Progenitor cell of endocrine pancreas (in vitro differentiated cells): Measurements from ENCODE around the gene DRG1. TPM values are rescaled to one million over a fixed set of nuclear protein-coding genes. Genes with fewer than 3 reads are reported as not detected.
A peak's percentile ranks its signal among the peaks of the same experiment; 100 is the strongest.

Experiments used
- DNase-seq: peaks from one replicate; pipeline ENCODE4 v3.0.0; 2021; ENCODE audit warnings: low spot score; ENCODE audit not compliant: unreplicated experiment
- H3K27ac Mint-ChIP-seq: 2 replicates; pipeline ENCODE4 v1.8.0; 2021; ENCODE audit warnings: mild to moderate bottlenecking, moderate library complexity, mixed read lengths
- H3K27me3 Mint-ChIP-seq: 2 replicates; pipeline ENCODE4 v1.8.0; 2021; ENCODE audit warnings: mixed read lengths
- H3K36me3 Mint-ChIP-seq: 2 replicates; pipeline ENCODE4 v1.8.0; 2022; ENCODE audit warnings: mixed read lengths; ENCODE audit not compliant: insufficient read depth
- H3K4me1 Mint-ChIP-seq: 2 replicates; pipeline ENCODE4 v1.8.0; 2021; ENCODE audit warnings: low read depth, mixed read lengths
- H3K4me3 Mint-ChIP-seq: 2 replicates; pipeline ENCODE4 v1.8.0; 2021; ENCODE audit warnings: low read depth, mild to moderate bottlenecking, moderate library complexity, mixed read lengths
- H3K9me3 Mint-ChIP-seq: 2 replicates; pipeline ENCODE4 v1.8.0; 2021; ENCODE audit warnings: low read depth, mixed read lengths
- total RNA-seq: library from RNA; stranded (reverse); gene quantifications from 2 replicates; pipeline ENCODE4 v1.2.1, GENCODE V29; 2021
- TF ChIP-seq, protein P1 (sequence below): fragments of 200-600 bp; sonication (generic); IDR thresholded peaks from one replicate; pipeline ENCODE4 v1.5.0; 2021; ENCODE audit warnings: antibody characterized with exemption, mild to moderate bottlenecking; ENCODE audit not compliant: unreplicated experiment

The DRG1 gene
- total RNA-seq, 1 donor from 2014 or later, result 69.0 TPM

- Mint-ChIP-seq H3K4me1 (no peaks in the 10 kb centered on the region), H3K27me3 (no peaks in the 10 kb centered on the region), H3K4me3 (no peak overlapping the region), H3K9me3 (no peaks in the 10 kb centered on the region), H3K36me3 (peaks cover 14% of the 10 kb centered on the region), H3K27ac (no peak overlapping the region)
- TF ChIP-seq, protein P1, sequence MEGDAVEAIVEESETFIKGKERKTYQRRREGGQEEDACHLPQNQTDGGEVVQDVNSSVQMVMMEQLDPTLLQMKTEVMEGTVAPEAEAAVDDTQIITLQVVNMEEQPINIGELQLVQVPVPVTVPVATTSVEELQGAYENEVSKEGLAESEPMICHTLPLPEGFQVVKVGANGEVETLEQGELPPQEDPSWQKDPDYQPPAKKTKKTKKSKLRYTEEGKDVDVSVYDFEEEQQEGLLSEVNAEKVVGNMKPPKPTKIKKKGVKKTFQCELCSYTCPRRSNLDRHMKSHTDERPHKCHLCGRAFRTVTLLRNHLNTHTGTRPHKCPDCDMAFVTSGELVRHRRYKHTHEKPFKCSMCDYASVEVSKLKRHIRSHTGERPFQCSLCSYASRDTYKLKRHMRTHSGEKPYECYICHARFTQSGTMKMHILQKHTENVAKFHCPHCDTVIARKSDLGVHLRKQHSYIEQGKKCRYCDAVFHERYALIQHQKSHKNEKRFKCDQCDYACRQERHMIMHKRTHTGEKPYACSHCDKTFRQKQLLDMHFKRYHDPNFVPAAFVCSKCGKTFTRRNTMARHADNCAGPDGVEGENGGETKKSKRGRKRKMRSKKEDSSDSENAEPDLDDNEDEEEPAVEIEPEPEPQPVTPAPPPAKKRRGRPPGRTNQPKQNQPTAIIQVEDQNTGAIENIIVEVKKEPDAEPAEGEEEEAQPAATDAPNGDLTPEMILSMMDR, result no peak
- no peak for DNase-seq
Observed at GRCh38 chr22:31447337-31447736, 47.9 kb downstream of the DRG1 start.

DNA sequence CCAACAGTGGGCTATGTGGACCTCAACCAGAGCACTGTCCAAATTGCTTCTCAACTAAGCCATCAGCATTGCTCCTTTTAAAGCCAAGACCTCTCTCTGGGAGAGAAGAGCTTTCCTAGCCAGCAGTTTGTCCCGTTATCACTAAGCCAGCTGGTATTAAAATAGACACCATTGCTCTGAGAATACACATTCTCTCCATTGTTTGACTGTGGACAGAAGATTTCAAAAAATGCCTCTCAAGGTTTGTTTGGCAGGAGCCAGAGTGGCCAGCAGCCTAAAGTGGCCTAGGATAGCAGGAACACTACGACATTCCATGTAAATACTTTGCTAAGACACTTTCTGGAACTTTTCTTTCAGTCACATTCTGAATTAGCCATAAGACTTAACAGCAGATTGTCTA lies 49.0 kb downstream of the DRG1 start:
- H3K27ac Mint-ChIP-seq, result peak overlapping the region; percentile 38
- TF ChIP-seq, protein P1, result no peak
- H3K36me3 Mint-ChIP-seq, result peaks cover 13% of the 10 kb centered on the region
- H3K4me3 Mint-ChIP-seq, result no peak overlapping the region
- DNase-seq, result no peak
- no peaks in the 10 kb centered on the region for H3K9me3 Mint-ChIP-seq
- H3K4me1 Mint-ChIP-seq, result no peaks in the 10 kb centered on the region
- H3K27me3 Mint-ChIP-seq, result no peaks in the 10 kb centered on the region

GRCh38 chr22:31449506-31449905 lies 50.1 kb downstream of the DRG1 start:
- Mint-ChIP-seq H3K27ac (no peak overlapping the region), H3K27me3 (no peaks in the 10 kb centered on the region), H3K4me1 (no peaks in the 10 kb centered on the region), H3K36me3 (peaks cover 16% of the 10 kb centered on the region), H3K4me3 (no peak overlapping the region), H3K9me3 (no peaks in the 10 kb centered on the region)
- DNase-seq, result no peak
- TF ChIP-seq, protein P1, result no peak

GRCh38 chr22:31451709-31452571 lies 52.5 kb downstream of the DRG1 start:
- Mint-ChIP-seq H3K27ac (peak overlapping the region; percentile 69), H3K36me3 (peaks cover 12% of the 10 kb centered on the region), H3K4me1 (no peaks in the 10 kb centered on the region), H3K9me3 (no peaks in the 10 kb centered on the region), H3K4me3 (no peak overlapping the region), H3K27me3 (no peaks in the 10 kb centered on the region)
- DNase-seq, result no peak
- TF ChIP-seq, protein P1, result peak; percentile 52

DNA sequence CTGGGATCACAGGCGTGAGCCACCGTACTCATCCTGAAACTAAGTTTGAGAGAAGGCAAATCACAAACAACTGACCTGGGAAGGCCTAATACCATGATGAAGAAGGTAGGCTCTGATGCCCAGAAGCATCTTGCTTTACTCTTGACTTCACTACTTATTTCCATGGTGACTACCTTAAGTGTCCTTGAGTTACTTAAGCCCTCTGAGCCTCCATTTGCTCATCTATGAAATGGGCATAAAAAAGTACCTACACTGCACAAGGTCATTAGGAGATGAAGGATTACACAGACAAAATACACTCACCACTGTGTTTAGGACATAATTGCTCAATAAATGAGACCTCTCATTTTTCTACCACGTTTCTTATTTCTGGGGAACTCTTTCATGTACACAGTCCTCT lies 62.3 kb downstream of the DRG1 start:
- Mint-ChIP-seq H3K9me3 (no peaks in the 10 kb centered on the region), H3K4me1 (no peaks in the 10 kb centered on the region), H3K4me3 (no peak overlapping the region), H3K36me3 (peaks cover 28% of the 10 kb centered on the region), H3K27ac (peak overlapping the region; percentile 38), H3K27me3 (no peaks in the 10 kb centered on the region)
- TF ChIP-seq, protein P1, result no peak
- DNase-seq, result no peak
